IPS DF 4.7 (cell line): Measurements from ENCODE around the gene SCYGR7.
"Not testable (repeated sequence)": the region's sequence is repeated elsewhere in the genome, so short reads cannot be mapped to it uniquely, and the experiment has no call there.

ENCODE experiments used
- DNase-seq: peaks from one replicate; pipeline ENCODE4 v3.0.0-alpha.2; 2013; ENCODE audit warnings: low spot score; ENCODE audit errors: extremely low read depth

SCYGR7 gene

GRCh38 chr2:227728035-227728434 is at the start of gene SCYGR7:
TSS of gene SCYGR7 (plus strand) at chr2:227728335. CDS start at chr2:227728335, 0 bp downstream.
- DNase-seq = no peak

GRCh38 chr2:227684258-227684657 is 43.9 kb upstream of the SCYGR7 start:
- DNase-seq = no peak

GRCh38 chr2:227687189-227687588 is 40.9 kb upstream of the SCYGR7 start:
- DNase-seq = no peak

GRCh38 chr2:227696990-227697679 is 31.0 kb upstream of the SCYGR7 start:
- no peak for DNase-seq

- no peak for DNase-seq
Observed at GRCh38 chr2:227701556-227701955, 26.6 kb upstream of the SCYGR7 start.

GRCh38 chr2:227703280-227703732 is 24.8 kb upstream of the SCYGR7 start:
- DNase-seq = no peak

- DNase-seq = no peak
Observed at GRCh38 chr2:227703961-227704360, 24.2 kb upstream of the SCYGR7 start.

- DNase-seq = no peak
Observed at GRCh38 chr2:227706859-227707258, 21.3 kb upstream of the SCYGR7 start.

- DNase-seq = no peak
Observed at GRCh38 chr2:227707390-227707789, 20.7 kb upstream of the SCYGR7 start.

GRCh38 chr2:227710986-227711385 is 17.1 kb upstream of the SCYGR7 start:
- no peak for DNase-seq

- DNase-seq = no peak
Observed at GRCh38 chr2:227713291-227713690, 14.8 kb upstream of the SCYGR7 start.

- DNase-seq = no peak
Observed at GRCh38 chr2:227716501-227716900, 11.6 kb upstream of the SCYGR7 start.

GRCh38 chr2:227717687-227718567 is 10.2 kb upstream of the SCYGR7 start, which contains the start of gene SLC19A3:
TSS of gene SLC19A3 (minus strand) at chr2:227718028. CDS start at chr2:227702318, 15,710 bp downstream.
- peak; percentile 62 for DNase-seq

GRCh38 chr2:227719641-227720040 is 8.5 kb upstream of the SCYGR7 start:
- no peak for DNase-seq

GRCh38 chr2:227720680-227721079 is 7.5 kb upstream of the SCYGR7 start:
- DNase-seq = no peak

- not testable (repeated sequence) for DNase-seq
Observed at GRCh38 chr2:227722821-227723220, 5.3 kb upstream of the SCYGR7 start.

- no peak for DNase-seq
Observed at GRCh38 chr2:227724394-227725039, 3.6 kb upstream of the SCYGR7 start, which contains the start of gene SCYGR6. TSS of gene SCYGR6 (minus strand) at chr2:227724757. CDS start at chr2:227724757, 0 bp downstream.

GRCh38 chr2:227739351-227739750 is 11.2 kb downstream of the SCYGR7 start:
- no peak for DNase-seq

GRCh38 chr2:227740705-227741104 is 12.6 kb downstream of the SCYGR7 start:
- DNase-seq = not testable (repeated sequence)

GRCh38 chr2:227745594-227745993 is 17.5 kb downstream of the SCYGR7 start, which contains the start of gene SCYGR8:
TSS of gene SCYGR8 (plus strand) at chr2:227745894. CDS start at chr2:227745894, 0 bp downstream.
- DNase-seq = no peak

GRCh38 chr2:227748079-227748478 is 19.9 kb downstream of the SCYGR7 start:
- DNase-seq = no peak
